H1 (cell line): ENCODE measurements around the gene UCKL1. TPM values are rescaled to one million over a fixed set of nuclear protein-coding genes. Genes with fewer than 3 reads are reported as not detected.

Experiments used
- CTCF ChIA-PET: fragments of 300-600 bp; sonication (Branson Sonifier 250); formaldehyde crosslinking; loops from one replicate; lab custom pipeline; 2021; ENCODE audit not compliant: partially characterized antibody; lab: Charles Lee
- POLR2A ChIA-PET: fragments of 300-600 bp; sonication (Branson Sonifier 250); formaldehyde crosslinking; loops from one replicate; lab custom pipeline; 2021; ENCODE audit warnings: inconsistent platforms; ENCODE audit not compliant: partially characterized antibody; lab: Charles Lee
- DNase-seq, 2 experiments: peaks; one replicate each; pipeline versions ENCODE4 v3.0.0 to v3.0.0-alpha.2; 2010 to 2022; ENCODE audit warnings: low spot score in 2 of 2, low read depth in 1 of 2, mixed read lengths in 1 of 2
- FAIRE-seq: peaks from 2 replicates; lab custom pipeline; 2011; peaks lifted over from hg19 to GRCh38; lab: Jason Lieb, UNC
- H2AFZ ChIP-seq: 2 replicates; pipeline ENCODE4 v1.8.1; 2012; ENCODE audit warnings: low read length, inconsistent platforms
- H2AK5ac ChIP-seq: 2 replicates; pipeline ENCODE4 v1.6.1; 2013; ENCODE audit warnings: low read depth, low read length
- H2BK120ac ChIP-seq: replicated peaks from 2 replicates; pipeline ENCODE3; 2013; ENCODE audit warnings: low read depth, low read length, inconsistent platforms
- H2BK12ac ChIP-seq: 2 replicates; pipeline ENCODE4 v1.6.1; 2013; ENCODE audit warnings: low read depth, low read length
- H2BK15ac ChIP-seq: 2 replicates; pipeline ENCODE4 v1.6.1; 2013; ENCODE audit warnings: low read length
- H2BK20ac ChIP-seq: 2 replicates; pipeline ENCODE4 v1.6.1; 2013; ENCODE audit warnings: low read length
- H2BK5ac ChIP-seq: 2 replicates; pipeline ENCODE4 v1.6.1; 2013; ENCODE audit warnings: low read depth, low read length
- H3K14ac ChIP-seq: 2 replicates; pipeline ENCODE4 v1.6.1; 2013; ENCODE audit warnings: inconsistent platforms; ENCODE audit not compliant: insufficient read length
- H3K18ac ChIP-seq: 2 replicates; pipeline ENCODE4 v1.6.1; 2013; ENCODE audit warnings: low read length; ENCODE audit errors: extremely low read depth
- H3K23ac ChIP-seq: 2 replicates; pipeline ENCODE4 v1.6.1; 2013; ENCODE audit warnings: inconsistent platforms; ENCODE audit not compliant: insufficient read length
- H3K23me2 ChIP-seq: 2 replicates; pipeline ENCODE4 v1.6.1; 2013; ENCODE audit warnings: low read depth, low read length
- H3K27ac ChIP-seq: 2 replicates; pipeline ENCODE4 v1.6.1; 2011; ENCODE audit warnings: low read depth, low read length, inconsistent platforms
- H3K27me3 ChIP-seq, 4 experiments: replicated peaks in 1 of 4; 1 replicate in 1 of 4; 2 replicates in 3 of 4; pipeline versions ENCODE4 v1.6.1 to v1.8.1; 2011 to 2013; ENCODE audit warnings: low read length in 3 of 4, mild to moderate bottlenecking in 3 of 4, inconsistent platforms in 2 of 4, mixed read lengths in 2 of 4, moderate library complexity in 1 of 4; ENCODE audit not compliant: control insufficient read depth in 3 of 4, insufficient read depth in 3 of 4; ENCODE audit errors: extremely low read depth in 1 of 4
- H3K36me3 ChIP-seq, 4 experiments: 2 replicates each; pipeline versions ENCODE4 v1.6.1 to v1.8.1; 2011 to 2013; ENCODE audit warnings: mild to moderate bottlenecking in 4 of 4, low read length in 3 of 4, moderate library complexity in 2 of 4, control low read depth in 1 of 4, inconsistent platforms in 1 of 4; ENCODE audit not compliant: insufficient read depth in 4 of 4, control insufficient read depth in 2 of 4
- H3K4ac ChIP-seq: replicated peaks from 2 replicates; pipeline ENCODE3; 2013; ENCODE audit warnings: low read length, low read depth, mixed read lengths, inconsistent platforms; ENCODE audit not compliant: insufficient read length
- H3K4me1 ChIP-seq, 4 experiments: replicated peaks in 1 of 4; 1 replicate in 1 of 4; 2 replicates in 3 of 4; pipeline versions ENCODE4 v1.6.1 to v1.8.1; 2011 to 2013; ENCODE audit warnings: low read length in 3 of 4, inconsistent platforms in 2 of 4, mixed read lengths in 1 of 4; ENCODE audit not compliant: insufficient read depth in 4 of 4, control insufficient read depth in 3 of 4
- H3K4me2 ChIP-seq, 2 experiments: 2 replicates each; pipeline versions ENCODE4 v1.6.1 to v1.8.1; 2011 to 2013; ENCODE audit warnings: low read depth in 2 of 2, low read length in 2 of 2, control low read depth in 1 of 2, inconsistent platforms in 1 of 2, mild to moderate bottlenecking in 1 of 2; ENCODE audit not compliant: insufficient read depth in 1 of 2
- H3K4me3 ChIP-seq, 4 experiments: fragments of 200-600, 300-600 bp in 1 of 4; sonication (generic), shearing (Covaris generic), sonication (Bioruptor Twin) in 1 of 4; 2 replicates each; pipeline versions ENCODE4 v1.5.1 to v1.8.1; 2011 to 2016; ENCODE audit warnings: low read length in 4 of 4, low read depth in 3 of 4, control low read depth in 2 of 4, inconsistent platforms in 2 of 4, mild to moderate bottlenecking in 2 of 4, mixed read lengths in 1 of 4, moderate library complexity in 1 of 4; ENCODE audit not compliant: insufficient read depth in 2 of 4; ENCODE audit errors: extremely low read depth in 1 of 4
- H3K56ac ChIP-seq: replicated peaks from 2 replicates; pipeline ENCODE3; 2013; ENCODE audit warnings: low read depth, mild to moderate bottlenecking, mixed read lengths, low read length, inconsistent platforms; ENCODE audit not compliant: insufficient read length
- H3K79me1 ChIP-seq: 2 replicates; pipeline ENCODE4 v1.6.1; 2013; ENCODE audit warnings: low read depth, low read length, control low read depth
- H3K79me2 ChIP-seq, 2 experiments: 2 replicates each; pipeline versions ENCODE4 v1.6.1 to v1.8.1; 2012 to 2013; ENCODE audit warnings: low read length in 2 of 2, mild to moderate bottlenecking in 2 of 2, inconsistent platforms in 1 of 2; ENCODE audit not compliant: insufficient read depth in 2 of 2, control insufficient read depth in 1 of 2
- H3K9ac ChIP-seq, 4 experiments: replicated peaks in 1 of 4; 1 replicate in 1 of 4; 2 replicates in 3 of 4; pipeline versions ENCODE4 v1.6.1 to v1.8.1; 2011 to 2013; ENCODE audit warnings: low read depth in 3 of 4, low read length in 3 of 4, control low read depth in 2 of 4, mild to moderate bottlenecking in 2 of 4, moderate library complexity in 2 of 4, inconsistent platforms in 1 of 4; ENCODE audit errors: extremely low read depth in 1 of 4
- H3K9me3 ChIP-seq, 2 experiments: 2 replicates each; pipeline versions ENCODE4 v1.6.1 to v1.8.1; 2012 to 2013; ENCODE audit warnings: mild to moderate bottlenecking in 2 of 2, moderate library complexity in 2 of 2, control low read depth in 1 of 2, inconsistent platforms in 1 of 2, low read depth in 1 of 2, low read length in 1 of 2, mixed read lengths in 1 of 2; ENCODE audit not compliant: insufficient read depth in 2 of 2
- H4K20me1 ChIP-seq, 2 experiments: replicated peaks in 1 of 2; 2 replicates each; pipeline versions ENCODE3 to v1.8.1; 2011 to 2013; ENCODE audit warnings: inconsistent platforms in 2 of 2, low read length in 2 of 2, mild to moderate bottlenecking in 1 of 2; ENCODE audit not compliant: insufficient read depth in 2 of 2, control insufficient read depth in 1 of 2
- H4K5ac ChIP-seq: 2 replicates; pipeline ENCODE4 v1.6.1; 2013; ENCODE audit warnings: low read length, low read depth, mixed read lengths, inconsistent platforms; ENCODE audit not compliant: insufficient read length
- H4K8ac ChIP-seq: 2 replicates; pipeline ENCODE4 v1.8.0; 2013; ENCODE audit warnings: mild to moderate bottlenecking, moderate library complexity, low read length, inconsistent platforms; ENCODE audit not compliant: insufficient read depth; ENCODE audit errors: extremely low read depth
- H4K91ac ChIP-seq: replicated peaks from 2 replicates; pipeline ENCODE3; 2013; ENCODE audit warnings: low read length, mixed read lengths, inconsistent platforms; ENCODE audit not compliant: insufficient read length
- ASH2L ChIP-seq: fragments of 200-600, 300-600 bp; sonication (generic); IDR thresholded peaks from one replicate; pipeline ENCODE4 v1.7.1; 2017; ENCODE audit warnings: low read length
- BCL11A ChIP-seq, 2 experiments: IDR thresholded peaks; one replicate each; pipeline ENCODE4 v1.6.1; 2011; ENCODE audit warnings: low read depth in 2 of 2, low read length in 2 of 2, mild to moderate bottlenecking in 2 of 2
- BRCA1 ChIP-seq: IDR thresholded peaks from 2 replicates; pipeline ENCODE4 v1.6.1; 2012; ENCODE audit warnings: low read depth, low read length, improper control_type of control experiment
- CBX5 ChIP-seq: fragments of 300-800, 300-1000 bp; sonication (generic); IDR thresholded peaks from 2 replicates; pipeline ENCODE4 v1.7.1; 2016; ENCODE audit warnings: antibody characterized with exemption, low read length, low read depth
- E2F6 ChIP-seq: IDR thresholded peaks from 2 replicates; pipeline ENCODE4 v1.6.1; 2012; ENCODE audit warnings: inconsistent platforms
- FOSL1 ChIP-seq: IDR thresholded peaks from 2 replicates; pipeline ENCODE4 v1.6.1; 2011; ENCODE audit warnings: mild to moderate bottlenecking, low read depth, low read length, moderate library complexity; ENCODE audit not compliant: insufficient read depth
- GTF2F1 ChIP-seq: IDR thresholded peaks from 2 replicates; pipeline ENCODE4 v1.6.1; 2012; ENCODE audit warnings: low read depth, low read length, improper control_type of control experiment, borderline replicate concordance
- HDAC2 ChIP-seq, 2 experiments: fragments of 300-600 bp in 1 of 2; sonication (generic) in 1 of 2; IDR thresholded peaks; 2 replicates each; pipeline ENCODE4 v1.6.1; 2011 to 2012; ENCODE audit warnings: low read depth in 2 of 2, low read length in 2 of 2, mild to moderate bottlenecking in 2 of 2, moderate library complexity in 2 of 2, borderline replicate concordance in 1 of 2, inconsistent platforms in 1 of 2
- KDM5A ChIP-seq: fragments of 200-600 bp; IDR thresholded peaks from 2 replicates; pipeline ENCODE4 v1.7.1; 2012; ENCODE audit warnings: mild to moderate bottlenecking, low read length, inconsistent platforms, mixed read lengths
- POLR2AphosphoS5 ChIP-seq: IDR thresholded peaks from 2 replicates; pipeline ENCODE4 v1.6.1; 2011; ENCODE audit warnings: low read depth, low read length
- POU5F1 ChIP-seq: IDR thresholded peaks from 2 replicates; pipeline ENCODE4 v1.6.1; 2011; ENCODE audit warnings: low read depth, mild to moderate bottlenecking, low read length, moderate library complexity
- SRF ChIP-seq: IDR thresholded peaks from 2 replicates; pipeline ENCODE4 v1.6.1; 2011; ENCODE audit warnings: mild to moderate bottlenecking, low read depth, low read length, moderate library complexity
- TBP ChIP-seq: IDR thresholded peaks from 2 replicates; pipeline ENCODE4 v1.6.1; 2011; ENCODE audit warnings: low read depth, low read length, improper control_type of control experiment
- TCF12 ChIP-seq: IDR thresholded peaks from 2 replicates; pipeline ENCODE4 v1.6.1; 2011; ENCODE audit warnings: low read depth, mild to moderate bottlenecking, low read length
- WGBS, 2 experiments: shearing (Covaris generic) in 1 of 2; methylation state at CpG; one replicate each; pipeline versions ENCODE4 v1.1.6 to v1.1.7; 2013 to 2015; ENCODE audit warnings: low lambda C conversion rate in 2 of 2, mixed read lengths in 2 of 2, inconsistent platforms in 1 of 2, low coverage in 1 of 2, missing lambda C conversion rate in 1 of 2; ENCODE audit not compliant: insufficient replicate concordance in 2 of 2, insufficient coverage in 1 of 2, insufficient read length in 1 of 2; ENCODE audit errors: extremely low coverage in 1 of 2, missing lambda C conversion rate in 1 of 2; 5-methylcytosine and 5-hydroxymethylcytosine counted together
- polyA plus RNA-seq, 7 experiments: library from polyadenylated mRNA; depleted of rRNA in 3 of 7; stranded (reverse) in 5 of 7; unstranded in 2 of 7; fragments of >200 nt in 5 of 7; fragments of 200-250 nt in 2 of 7; gene quantifications; 1 replicate in 5 of 7; 2 replicates in 1 of 7; 4 replicates in 1 of 7; pipeline versions ENCODE4 v1.2.1 to v1.2.3, GENCODE V29; 2011 to 2013; ENCODE audit warnings: missing spikeins in 2 of 7, mixed read lengths in 2 of 7
- total RNA-seq: library from RNA; stranded (reverse); fragmentation: NEBNext Ultra II Directional; extraction: Animal tissue kit (Norgen Biotek cat#: 25700); gene quantifications from 2 replicates; pipeline ENCODE4 v1.2.1, GENCODE V29; 2021

The UCKL1 gene
- total and polyA plus RNA-seq, 2 of the 8 experiments (the other 6 are each of a cell fraction or from before 2014, with no cell fraction given), result 36.5 to 91.2 TPM

- CTCF ChIA-PET, result interaction anchor here (0.8 to 7.7 kb wide), 3 partner anchors 14 to 36 kb away, joined by 3 to 58 read pairs (median 57); no protein-coding TSS in a partner anchor
- Histone ChIP-seq H3K14ac (no peak overlapping the region), H3K56ac (no peak overlapping the region), H4K91ac (no peak overlapping the region), H2BK15ac (no peak overlapping the region), H3K4ac (no peak overlapping the region), H3K23me2 (peaks cover 12% of the 10 kb centered on the region), H3K18ac (no peak overlapping the region), H3K4me2 (no peak overlapping the region; a peak in 1 of 4 replicates), H3K79me2 (no peaks in the 10 kb centered on the region), H3K9ac (no peak overlapping the region), H2BK120ac (no peak overlapping the region), H3K79me1 (0 out of 2 replicates have a peak, but pooled peaks cover 2% of the 10 kb centered on the region), H3K9me3 (no peaks in the 10 kb centered on the region), H2AFZ (no peak overlapping the region), H3K27ac (no peak overlapping the region), H4K20me1 (peaks cover 4 to 21% of the 10 kb centered on the region in 2 experiments), H4K8ac (no peak overlapping the region; the same call in 1 of the 2 replicates), H2BK20ac (no peak overlapping the region), H3K36me3 (peaks cover 0 to 5% (median 0%) of the 10 kb centered on the region in 4 experiments; a peak in 2 of 8 replicates), H3K4me1 (peaks cover 0 to 18% (median 9%) of the 10 kb centered on the region in 4 experiments; a peak in 6 of 7 replicates), H2BK12ac (no peak overlapping the region), H2BK5ac (no peak overlapping the region), H2AK5ac (no peak overlapping the region), H4K5ac (no peak overlapping the region), H3K4me3 (no peak overlapping the region), H3K27me3 (no peaks in the 10 kb centered on the region), H3K23ac (no peak overlapping the region)
- DNase-seq, result no peak
- FAIRE-seq, result no peak
- POLR2A ChIA-PET, result interaction anchor here (0.7 to 7.8 kb wide), 2 partner anchors 9 to 18 kb away, joined by 4 to 68 read pairs; partner anchors contain the start of gene UCKL1
- WGBS, 2 experiments, result 89% methylated on average over 14 of the region's 14 CpGs; no CpG with 5 or more reads in 1 of the 2 experiments
- TF ChIP-seq SRF, result no peak
- no peak for TF ChIP-seq POU5F1
- no peak for TF ChIP-seq E2F6
- TF ChIP-seq CBX5, result no peak
- TF ChIP-seq ASH2L, result no peak
- no peak for TF ChIP-seq TBP
- no peak for TF ChIP-seq KDM5A
- no peak for TF ChIP-seq POLR2AphosphoS5
- TF ChIP-seq TCF12, result no peak
- no peak for TF ChIP-seq GTF2F1
- TF ChIP-seq HDAC2 (IDR thresholded peaks at IDR 0.05; ENCODE audit: borderline replicate concordance in 1 of 2, low read depth in 2 of 2, low read length in 2 of 2), result no peak
- TF ChIP-seq BRCA1, result no peak
- no peak for TF ChIP-seq FOSL1
- TF ChIP-seq BCL11A (IDR thresholded peaks at IDR 0.05; ENCODE audit: low read depth in 2 of 2, low read length in 2 of 2), result no peak
These were observed 18.6 kb downstream of the UCKL1 start for GRCh38 chr20:63937596-63937995.
